ENCODE measurements around the gene PODXL. TPM values are rescaled to one million over a fixed set of nuclear protein-coding genes. Genes with fewer than 3 reads are reported as not detected.

Gene PODXL
- total and polyA plus RNA-seq, 2 experiments from 2014 or later: 220 to 727 TPM

- H3K4me3 ChIP-seq: no peak overlapping the region
- TF ChIP-seq EZH2phosphoT487 (IDR thresholded peaks at IDR 0.05; ENCODE audit: unreplicated experiment): no peak
- 0 out of 2 replicates have a peak, but pooled peaks have one; percentile 18 for TF ChIP-seq POLR2AphosphoS5 (IDR thresholded peaks at IDR 0.05; ENCODE audit: low read depth)
- TF ChIP-seq CTCF (conservative IDR thresholded peaks at IDR 0.05; ENCODE audit: low read depth in 2 of 2): no peak
- no peak for TF ChIP-seq ZNF331 (CRISPR knock-in tag; IDR thresholded peaks at IDR 0.05; ENCODE audit: low read depth)
- no peaks in the 10 kb centered on the region for H3K9me2 ChIP-seq (ENCODE audit: insufficient read depth)
- Mint-ChIP-seq H3K27ac (no peak overlapping the region), H3K4me1 (peaks cover 40% of the 10 kb centered on the region), H3K27me3 (ENCODE audit: insufficient read depth, low read depth, poor library complexity) (peaks cover 58% of the 10 kb centered on the region), H3K36me3 (ENCODE audit: low read depth) (peaks cover 98% of the 10 kb centered on the region), H3K4me3 (no peak overlapping the region), H3K9me3 (no peaks in the 10 kb centered on the region; the same call in 2 of the 3 replicates)
- H3F3A ChIP-seq (replicated peaks; ENCODE audit: low read depth): peaks cover 94% of the 10 kb centered on the region
- peaks cover 77% of the 10 kb centered on the region for H3K36me3 ChIP-seq (ENCODE audit: insufficient read depth)
- DNase-seq (ENCODE audit: low spot score) (no peak), ATAC-seq (no peak)
- H3K27ac ChIP-seq (ENCODE audit: low read depth): peak overlapping the region; percentile 91
- H3K4me2 ChIP-seq: no peak overlapping the region
- H3K27me3 ChIP-seq (ENCODE audit: insufficient read depth): no peaks in the 10 kb centered on the region
- H2AFZ ChIP-seq: no peak overlapping the region
- H3K4me1 ChIP-seq (ENCODE audit: insufficient read depth): peaks cover 16% of the 10 kb centered on the region
- H3K79me2 ChIP-seq (replicated peaks; ENCODE audit: insufficient read depth): peaks cover 14% of the 10 kb centered on the region
- H4K20me1 ChIP-seq (replicated peaks; ENCODE audit: insufficient read depth): peaks cover 43% of the 10 kb centered on the region
These were observed 52.8 kb downstream of the PODXL start for GRCh38 chr7:131503639-131504038.

GRCh38 chr7:131502810-131503508 lies 53.5 kb downstream of the PODXL start:
- Histone ChIP-seq H3K27ac (ENCODE audit: low read depth) (peak overlapping the region; percentile 91), H3K9me2 (ENCODE audit: insufficient read depth) (no peaks in the 10 kb centered on the region), H3K79me2 (replicated peaks; ENCODE audit: insufficient read depth) (peaks cover 14% of the 10 kb centered on the region), H3K4me1 (ENCODE audit: insufficient read depth) (peaks cover 16% of the 10 kb centered on the region), H3K4me3 (no peak overlapping the region), H3F3A (replicated peaks; ENCODE audit: low read depth) (peaks cover 96% of the 10 kb centered on the region), H3K36me3 (ENCODE audit: insufficient read depth) (peaks cover 76% of the 10 kb centered on the region), H3K4me2 (no peak overlapping the region), H2AFZ (no peak overlapping the region), H3K27me3 (ENCODE audit: insufficient read depth) (no peaks in the 10 kb centered on the region), H4K20me1 (replicated peaks; ENCODE audit: insufficient read depth) (peaks cover 43% of the 10 kb centered on the region)
- Mint-ChIP-seq H3K9me3 (no peaks in the 10 kb centered on the region; the same call in 2 of the 3 replicates), H3K36me3 (ENCODE audit: low read depth) (peaks cover 98% of the 10 kb centered on the region), H3K27ac (peak overlapping the region; percentile 38), H3K4me1 (peaks cover 36% of the 10 kb centered on the region), H3K27me3 (ENCODE audit: insufficient read depth, low read depth, poor library complexity) (peaks cover 58% of the 10 kb centered on the region), H3K4me3 (no peak overlapping the region)
- no peak for ATAC-seq
- TF ChIP-seq POLR2AphosphoS5 (IDR thresholded peaks at IDR 0.05; ENCODE audit: low read depth): peak; percentile 10; the same call in 1 of the 2 replicates
- no peak for TF ChIP-seq EZH2 (IDR thresholded peaks at IDR 0.05; ENCODE audit: low read depth, unreplicated experiment)
- DNase-seq (ENCODE audit: low spot score): no peak

DNA sequence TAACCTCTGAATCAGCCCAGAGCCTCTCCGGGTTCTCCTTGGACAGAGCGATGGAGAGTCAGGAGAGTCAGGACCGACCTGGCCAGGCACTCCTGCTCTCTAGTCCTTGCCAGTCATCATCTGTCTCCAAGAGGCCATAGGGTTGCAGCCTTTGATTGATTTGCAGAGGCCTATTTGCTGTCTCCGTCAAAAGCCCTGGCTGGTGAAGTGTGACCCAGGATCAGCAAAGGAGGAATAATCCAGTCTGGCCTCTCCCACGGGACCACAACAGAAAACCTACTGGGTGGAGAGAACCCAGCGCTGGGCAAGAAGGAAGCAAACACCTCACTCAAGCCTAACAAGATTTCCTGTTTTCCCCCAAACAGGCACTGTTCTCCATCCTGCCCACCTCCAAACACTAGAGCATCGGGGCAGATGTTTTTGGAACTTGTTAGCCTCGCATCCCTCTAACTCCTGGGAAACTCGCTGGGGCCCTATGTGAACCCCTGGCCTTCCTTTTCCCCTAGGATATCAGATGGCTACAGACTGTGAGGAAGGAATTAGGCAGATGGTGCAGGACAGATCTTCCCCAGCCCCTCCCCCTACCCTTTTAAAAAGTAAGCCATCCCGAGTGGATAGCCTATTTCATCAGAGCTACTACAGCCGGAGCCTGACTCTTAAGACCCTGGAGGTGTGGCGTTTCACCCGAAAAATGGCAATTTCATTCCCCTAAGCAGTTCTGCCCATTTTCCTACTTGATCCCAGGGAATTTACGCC lies 54.3 kb downstream of the PODXL start:
- Histone ChIP-seq H3K36me3 (ENCODE audit: insufficient read depth) (peaks cover 70% of the 10 kb centered on the region), H3K27ac (ENCODE audit: low read depth) (peak overlapping the region; percentile 91), H4K20me1 (replicated peaks; ENCODE audit: insufficient read depth) (peaks cover 36% of the 10 kb centered on the region), H3K4me3 (no peak overlapping the region), H3K4me1 (ENCODE audit: insufficient read depth) (peaks cover 10% of the 10 kb centered on the region), H3K9me2 (ENCODE audit: insufficient read depth) (no peaks in the 10 kb centered on the region), H2AFZ (no peak overlapping the region), H3K27me3 (ENCODE audit: insufficient read depth) (no peaks in the 10 kb centered on the region), H3K4me2 (no peak overlapping the region), H3F3A (replicated peaks; ENCODE audit: low read depth) (peaks cover 96% of the 10 kb centered on the region), H3K79me2 (replicated peaks; ENCODE audit: insufficient read depth) (peaks cover 7% of the 10 kb centered on the region)
- no peaks in the 10 kb centered on the region; the same call in 2 of the 3 replicates for H3K9me3 Mint-ChIP-seq
- ATAC-seq: no peak
- peaks cover 60% of the 10 kb centered on the region for H3K27me3 Mint-ChIP-seq (ENCODE audit: insufficient read depth, low read depth, poor library complexity)
- H3K27ac Mint-ChIP-seq: peak overlapping the region; percentile 38
- DNase-seq (ENCODE audit: low spot score): no peak
- H3K4me1 Mint-ChIP-seq: peaks cover 32% of the 10 kb centered on the region
- no peak overlapping the region for H3K4me3 Mint-ChIP-seq
- H3K36me3 Mint-ChIP-seq (ENCODE audit: low read depth): peaks cover 97% of the 10 kb centered on the region
- no peak for TF ChIP-seq CTCF (conservative IDR thresholded peaks at IDR 0.05; ENCODE audit: low read depth in 2 of 2)
- TF ChIP-seq JUNB (IDR thresholded peaks at IDR 0.05; ENCODE audit: unreplicated experiment): no peak
- TF ChIP-seq ZNF331 (CRISPR knock-in tag; IDR thresholded peaks at IDR 0.05; ENCODE audit: low read depth): no peak
